ENCODE data around the gene PLAU.

DNA sequence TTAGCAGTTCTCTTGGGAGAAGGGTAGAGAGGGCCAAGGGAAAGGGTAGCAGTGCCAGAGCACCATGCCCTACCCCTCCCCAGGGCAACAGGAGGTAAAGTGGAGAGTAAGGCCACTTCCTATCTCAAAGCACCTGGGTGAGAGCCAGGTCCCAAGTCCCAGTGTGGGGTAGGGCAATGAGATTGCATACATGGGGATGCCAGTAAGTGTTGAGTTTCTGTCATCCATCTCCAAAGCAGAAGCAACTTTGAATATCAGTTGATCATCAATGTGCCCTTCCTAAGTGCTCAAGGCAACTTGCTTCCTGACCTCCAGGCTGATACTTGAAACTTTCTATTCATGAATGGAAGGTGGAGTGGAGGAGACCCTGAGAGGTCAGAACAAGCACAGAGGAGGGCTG, 34.4 kb upstream of the PLAU start:
- TF ChIP-seq, protein P1, sequence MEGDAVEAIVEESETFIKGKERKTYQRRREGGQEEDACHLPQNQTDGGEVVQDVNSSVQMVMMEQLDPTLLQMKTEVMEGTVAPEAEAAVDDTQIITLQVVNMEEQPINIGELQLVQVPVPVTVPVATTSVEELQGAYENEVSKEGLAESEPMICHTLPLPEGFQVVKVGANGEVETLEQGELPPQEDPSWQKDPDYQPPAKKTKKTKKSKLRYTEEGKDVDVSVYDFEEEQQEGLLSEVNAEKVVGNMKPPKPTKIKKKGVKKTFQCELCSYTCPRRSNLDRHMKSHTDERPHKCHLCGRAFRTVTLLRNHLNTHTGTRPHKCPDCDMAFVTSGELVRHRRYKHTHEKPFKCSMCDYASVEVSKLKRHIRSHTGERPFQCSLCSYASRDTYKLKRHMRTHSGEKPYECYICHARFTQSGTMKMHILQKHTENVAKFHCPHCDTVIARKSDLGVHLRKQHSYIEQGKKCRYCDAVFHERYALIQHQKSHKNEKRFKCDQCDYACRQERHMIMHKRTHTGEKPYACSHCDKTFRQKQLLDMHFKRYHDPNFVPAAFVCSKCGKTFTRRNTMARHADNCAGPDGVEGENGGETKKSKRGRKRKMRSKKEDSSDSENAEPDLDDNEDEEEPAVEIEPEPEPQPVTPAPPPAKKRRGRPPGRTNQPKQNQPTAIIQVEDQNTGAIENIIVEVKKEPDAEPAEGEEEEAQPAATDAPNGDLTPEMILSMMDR (CRISPR knock-in tag; IDR thresholded peaks at IDR 0.05) = no peak
- no peak for TF ChIP-seq DPF2 (CRISPR knock-in tag; IDR thresholded peaks at IDR 0.05; ENCODE audit: borderline replicate concordance, low read depth)
- TF ChIP-seq, protein P2, sequence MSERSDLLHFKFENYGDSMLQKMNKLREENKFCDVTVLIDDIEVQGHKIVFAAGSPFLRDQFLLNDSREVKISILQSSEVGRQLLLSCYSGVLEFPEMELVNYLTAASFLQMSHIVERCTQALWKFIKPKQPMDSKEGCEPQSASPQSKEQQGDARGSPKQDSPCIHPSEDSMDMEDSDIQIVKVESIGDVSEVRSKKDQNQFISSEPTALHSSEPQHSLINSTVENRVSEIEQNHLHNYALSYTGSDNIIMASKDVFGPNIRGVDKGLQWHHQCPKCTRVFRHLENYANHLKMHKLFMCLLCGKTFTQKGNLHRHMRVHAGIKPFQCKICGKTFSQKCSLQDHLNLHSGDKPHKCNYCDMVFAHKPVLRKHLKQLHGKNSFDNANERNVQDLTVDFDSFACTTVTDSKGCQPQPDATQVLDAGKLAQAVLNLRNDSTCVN (CRISPR knock-in tag; IDR thresholded peaks at IDR 0.05; ENCODE audit: borderline replicate concordance) = no peak
- no peak for TF ChIP-seq POLR2A (IDR thresholded peaks at IDR 0.05; ENCODE audit: insufficient read depth in 1 of 2, low read depth in 2 of 2, low read length in 2 of 2)
- no peak for TF ChIP-seq TP53 (CRISPR knock-in tag; conservative IDR thresholded peaks at IDR 0.05)
- TF ChIP-seq CSRNP1 (CRISPR knock-in tag; IDR thresholded peaks at IDR 0.05) = no peak
- no peak for TF ChIP-seq ZNF33A (CRISPR knock-in tag; IDR thresholded peaks at IDR 0.05; ENCODE audit: borderline replicate concordance)
- no peak for TF ChIP-seq ZNF10 (CRISPR knock-in tag; IDR thresholded peaks at IDR 0.05; ENCODE audit: borderline replicate concordance, low read depth)
- no peak for TF ChIP-seq RNF2 (conservative IDR thresholded peaks at IDR 0.05; ENCODE audit: low read depth)
- TF ChIP-seq NFYB (CRISPR knock-in tag; IDR thresholded peaks at IDR 0.05) = no peak
- no peak for TF ChIP-seq ZNF232 (CRISPR knock-in tag; IDR thresholded peaks at IDR 0.05; ENCODE audit: borderline replicate concordance)
- TF ChIP-seq TCF7L2 (IDR thresholded peaks at IDR 0.05; ENCODE audit: low read depth, low read length) = no peak
- no peak for TF ChIP-seq POLR2AphosphoS5 (IDR thresholded peaks at IDR 0.05; ENCODE audit: low read depth, low read length)
- no peak for TF ChIP-seq TAF1 (CRISPR knock-in tag; IDR thresholded peaks at IDR 0.05)
